ENCODE measurements around the gene ADGRB2.
A peak's percentile ranks its signal among the peaks of the same experiment; 100 is the strongest.

DNA sequence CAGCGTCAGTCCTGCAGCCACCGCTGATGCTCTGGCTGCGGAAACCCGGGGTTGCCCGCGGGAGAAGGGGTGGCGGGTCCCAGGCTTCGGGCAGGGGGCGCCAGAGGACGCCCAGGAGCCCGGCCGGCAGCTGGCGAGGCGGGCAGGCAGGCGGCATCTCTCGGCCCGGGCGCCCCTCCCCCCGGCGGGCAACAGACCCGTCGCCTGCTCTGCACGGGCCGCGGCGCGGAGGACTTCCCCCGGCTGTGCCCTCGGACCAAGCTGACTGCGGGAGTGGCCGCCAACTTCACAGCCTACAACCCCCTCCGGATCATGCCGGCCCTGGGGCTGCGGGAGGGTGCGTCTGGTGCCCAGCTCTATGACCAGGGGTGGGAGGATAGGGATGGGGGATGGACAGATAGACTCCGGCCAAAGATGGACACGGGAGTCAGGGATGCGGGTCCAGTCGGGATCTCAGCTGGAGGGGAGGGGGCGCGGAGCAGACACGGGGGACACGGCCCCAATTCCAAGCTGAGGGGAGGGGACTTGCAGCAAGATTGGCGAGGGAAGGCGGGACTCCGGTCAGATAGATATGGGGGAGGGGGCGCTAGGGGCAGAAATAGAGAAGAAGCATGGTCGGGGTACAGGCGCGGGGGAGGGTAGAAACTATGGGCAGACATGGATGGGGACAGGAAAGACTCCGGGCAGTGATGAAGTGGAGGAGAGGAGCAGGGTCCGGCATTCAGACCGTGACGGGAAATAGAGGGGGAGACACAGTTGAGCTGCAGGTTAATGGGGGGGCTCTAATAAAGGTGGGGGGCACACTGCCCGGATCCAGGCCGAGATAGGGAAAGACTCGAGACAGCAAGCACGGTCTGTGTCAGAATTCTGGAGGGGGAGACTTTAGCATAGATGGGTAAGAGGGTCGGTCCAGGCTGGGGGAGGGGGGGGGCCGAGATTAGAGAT lies 1.1 kb downstream of the ADGRB2 start:
- peak; percentile 78 for TF ChIP-seq CTCF (conservative IDR thresholded peaks at IDR 0.05; ENCODE audit: low read length)
- no peak for TF ChIP-seq EZH2phosphoT487 (IDR thresholded peaks at IDR 0.05; ENCODE audit: borderline replicate concordance, low read depth, low read length)

Data from OCI-LY7 (cell line).